ENCODE data around the gene NLN. TPM values are rescaled to one million over a fixed set of nuclear protein-coding genes. Genes with fewer than 3 reads are reported as not detected.
A peak's percentile ranks its signal among the peaks of the same experiment; 100 is the strongest.

NLN gene
- total and polyA plus RNA-seq, 9 of the 15 experiments (the other 6 are each of a cell fraction or from before 2014, with no cell fraction given): 6.9 to 45.2 (median 28.8) TPM

GRCh38 chr5:65721720-65722574 lies at the start of gene NLN, which contains the start of gene SGTB (continued):
- peak; percentile 83 for TF ChIP-seq HMGN3 (IDR thresholded peaks at IDR 0.05; ENCODE audit: borderline replicate concordance, extremely low read depth, insufficient read length, low read depth, low read length)
- TF ChIP-seq SMAD2 (IDR thresholded peaks at IDR 0.05; ENCODE audit: low read depth, low read length): no peak
- TF ChIP-seq ETS1 (conservative IDR thresholded peaks at IDR 0.05; ENCODE audit: control insufficient read depth, low read depth, low read length): peak; percentile 80
- TF ChIP-seq GATAD2B (IDR thresholded peaks at IDR 0.05; ENCODE audit: borderline replicate concordance): peak; percentile 80; the same call in 1 of the 2 replicates
- TF ChIP-seq REST (IDR thresholded peaks at IDR 0.05; ENCODE audit: borderline replicate concordance): no peak
- TF ChIP-seq REST (CRISPR knock-in tag; IDR thresholded peaks at IDR 0.05; ENCODE audit: low read depth): 0 out of 2 replicates have a peak, but pooled peaks have one; percentile 65
- TF ChIP-seq ZNF354B (CRISPR knock-in tag; IDR thresholded peaks at IDR 0.05): no peak
- no peak for TF ChIP-seq PRDM10 (IDR thresholded peaks at IDR 0.05; ENCODE audit: partially characterized antibody)
- TF ChIP-seq SRF (CRISPR knock-in tag; IDR thresholded peaks at IDR 0.05): no peak
- no peak for TF ChIP-seq ZNF449 (CRISPR knock-in tag; IDR thresholded peaks at IDR 0.05)
